ENCODE data around the gene DDX51.

GRCh38 chr12:132167611-132168310 is 23.6 kb upstream of the DDX51 start:
- TF ChIP-seq YY1 (IDR thresholded peaks at IDR 0.05; ENCODE audit: low read depth): no peak
- TF ChIP-seq NFIC (IDR thresholded peaks at IDR 0.05): no peak
- TF ChIP-seq, protein P1, sequence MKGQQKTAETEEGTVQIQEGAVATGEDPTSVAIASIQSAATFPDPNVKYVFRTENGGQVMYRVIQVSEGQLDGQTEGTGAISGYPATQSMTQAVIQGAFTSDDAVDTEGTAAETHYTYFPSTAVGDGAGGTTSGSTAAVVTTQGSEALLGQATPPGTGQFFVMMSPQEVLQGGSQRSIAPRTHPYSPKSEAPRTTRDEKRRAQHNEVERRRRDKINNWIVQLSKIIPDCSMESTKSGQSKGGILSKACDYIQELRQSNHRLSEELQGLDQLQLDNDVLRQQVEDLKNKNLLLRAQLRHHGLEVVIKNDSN (IDR thresholded peaks at IDR 0.05): peak; percentile 73
- no peak for TF ChIP-seq CEBPB (IDR thresholded peaks at IDR 0.05)
